ENCODE results near the gene TMED7.

Gene TMED7

DNA sequence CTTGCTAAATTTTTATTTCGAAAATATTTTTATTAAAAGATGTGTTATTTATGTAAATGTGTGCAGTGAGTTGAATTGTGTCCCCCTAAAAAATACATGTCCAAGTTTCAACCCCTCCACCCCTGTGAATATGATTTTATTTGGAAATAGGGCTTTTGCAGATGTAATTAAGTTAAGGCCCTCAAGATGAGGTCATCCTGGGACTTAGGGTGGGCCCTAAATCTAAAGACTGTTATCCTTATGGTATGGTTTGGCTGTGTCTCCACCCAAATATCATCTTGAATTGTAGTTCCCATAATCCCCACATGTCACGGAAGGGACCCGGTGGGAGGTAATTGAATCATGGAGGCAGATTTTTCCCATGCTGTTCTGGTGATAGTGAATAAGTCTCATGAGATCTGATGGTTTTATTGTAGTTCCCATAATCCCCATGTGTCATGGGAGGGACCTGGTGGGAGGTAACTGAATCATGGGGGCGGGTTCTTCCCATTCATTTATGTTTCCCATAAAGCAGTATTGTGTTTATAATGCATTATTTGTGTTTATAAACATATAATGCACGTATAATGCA is 1.5 kb upstream of the TMED7 start:
- no peak for DNase-seq (ENCODE audit: low spot score)

DNA sequence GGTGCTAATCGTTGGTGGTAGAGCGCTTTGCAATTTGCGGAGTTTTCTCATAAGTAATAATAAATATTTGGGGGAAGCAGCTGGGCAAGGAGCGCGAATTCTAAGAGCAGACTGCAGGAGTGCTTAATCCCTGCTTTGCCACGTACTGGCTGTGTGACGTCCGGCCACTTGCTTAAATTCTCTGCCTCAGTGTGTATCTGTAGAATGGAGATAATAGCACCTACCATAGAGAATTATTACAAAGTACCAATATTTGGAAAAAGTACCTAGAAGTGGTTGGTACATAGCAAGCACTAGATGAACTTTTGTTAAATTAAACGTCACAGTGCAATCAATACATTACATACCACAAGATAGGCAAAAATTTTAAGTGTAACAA is 598 bp upstream of the TMED7 start:
- no peak for DNase-seq (ENCODE audit: low spot score)

DNA sequence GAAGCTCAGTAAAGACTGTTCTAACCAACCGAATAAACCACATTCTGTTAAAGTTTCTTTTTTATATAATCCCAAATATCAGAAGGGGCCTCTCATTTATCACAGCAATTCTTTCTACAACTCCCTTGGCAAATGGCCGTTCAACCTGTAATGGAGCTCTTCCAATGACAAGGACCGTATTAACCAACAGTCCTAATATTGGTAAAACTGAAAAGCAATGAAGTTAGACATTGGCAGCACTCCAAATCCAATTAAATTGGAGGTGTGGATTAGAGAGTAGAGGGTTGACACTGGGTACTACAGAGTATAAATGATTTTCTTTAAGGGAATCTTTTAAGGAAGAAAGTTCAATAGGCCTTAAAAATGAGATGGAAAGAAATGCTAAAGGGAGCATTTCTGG is 842 bp downstream of the TMED7 start:
- no peak for DNase-seq (ENCODE audit: low spot score)

DNA sequence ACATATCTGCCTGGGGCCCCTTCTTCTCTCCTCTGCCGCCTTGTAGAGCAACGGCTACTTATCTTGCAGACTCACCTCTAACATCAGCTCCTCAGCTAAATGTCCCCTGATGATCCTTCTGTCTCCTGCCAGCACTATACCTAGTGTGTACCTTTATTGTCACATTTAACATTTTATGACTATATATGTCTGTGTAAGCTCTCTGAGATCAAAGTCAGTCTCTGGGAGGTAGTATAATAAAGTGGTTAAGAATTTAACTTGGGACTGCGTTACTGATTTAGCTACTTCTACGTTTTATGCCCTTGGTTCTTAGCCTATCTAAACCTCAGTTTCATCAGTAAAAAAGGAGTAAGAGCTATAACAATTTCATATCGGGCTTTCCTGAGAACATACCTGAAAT is 2.2 kb downstream of the TMED7 start:
- no peak for DNase-seq (ENCODE audit: low spot score)

DNA sequence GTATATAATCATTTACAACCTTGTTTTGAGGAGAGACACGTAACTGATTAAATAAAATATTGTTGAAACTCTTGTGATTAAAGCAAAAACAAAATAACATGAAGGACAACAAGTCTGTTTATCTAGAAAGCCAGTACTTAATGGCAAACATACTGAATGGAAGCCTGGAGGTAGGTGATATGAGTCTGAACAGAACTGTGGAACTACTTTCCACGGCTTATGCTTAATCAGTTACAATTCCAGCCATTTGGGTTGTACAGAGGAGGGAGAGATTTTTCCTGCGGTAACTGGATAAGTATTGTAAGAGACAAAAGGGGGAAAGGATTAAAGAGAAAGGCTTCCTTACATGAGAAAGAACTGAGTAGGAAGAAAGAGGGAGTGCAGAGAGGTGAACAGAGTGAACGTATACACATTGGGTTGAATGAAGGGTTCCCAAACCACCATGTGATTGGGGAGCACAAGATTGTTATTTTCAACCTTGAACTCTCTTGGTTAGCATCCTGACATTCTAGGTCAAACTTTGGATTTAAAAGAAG is 4.4 kb downstream of the TMED7 start:
- DNase-seq (ENCODE audit: low spot score) = no peak

DNA sequence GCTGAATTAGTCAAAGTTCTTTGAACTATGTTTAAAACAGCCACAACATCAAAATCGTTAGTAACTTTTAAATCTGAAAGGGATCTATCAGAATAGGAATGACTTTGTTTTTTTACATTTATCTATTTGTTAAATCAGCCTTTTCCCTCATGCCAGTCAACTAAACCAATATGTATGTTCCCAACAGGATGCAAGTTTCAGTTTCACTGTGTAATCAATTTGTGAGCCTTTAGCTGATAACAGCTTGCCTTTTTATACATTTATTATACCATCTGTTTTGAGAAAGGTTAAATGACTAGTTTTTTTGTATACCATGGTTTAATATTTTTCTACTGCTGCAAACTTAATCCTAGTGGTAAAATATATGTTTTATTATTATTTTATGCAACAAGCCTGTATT is 8.9 kb downstream of the TMED7 start:
- no peak for DNase-seq (ENCODE audit: low spot score)

- no peak for DNase-seq (ENCODE audit: low spot score)
Observed at GRCh38 chr5:115616472-115616871, 9.4 kb downstream of the TMED7 start.

DNA sequence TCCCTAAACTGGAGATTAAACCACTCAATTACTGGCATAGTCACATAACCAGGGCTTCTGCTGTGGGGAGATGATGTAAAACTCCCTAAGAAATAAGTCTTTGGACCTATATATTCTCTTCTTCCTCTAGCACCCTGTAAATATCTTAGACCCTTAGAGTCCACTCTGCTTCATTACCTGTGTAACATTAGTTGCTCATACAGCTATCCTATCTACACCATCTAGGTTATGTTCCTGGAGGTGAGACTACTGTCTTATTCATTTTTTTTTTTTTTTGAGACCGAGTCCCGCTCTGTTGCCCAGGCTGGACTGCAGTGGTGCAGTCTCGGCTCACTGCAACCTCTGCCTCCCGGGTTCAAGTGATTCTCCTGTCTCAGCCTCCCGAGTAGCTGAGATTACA is 14.0 kb downstream of the TMED7 start:
- DNase-seq (ENCODE audit: low spot score) = no peak

DNA sequence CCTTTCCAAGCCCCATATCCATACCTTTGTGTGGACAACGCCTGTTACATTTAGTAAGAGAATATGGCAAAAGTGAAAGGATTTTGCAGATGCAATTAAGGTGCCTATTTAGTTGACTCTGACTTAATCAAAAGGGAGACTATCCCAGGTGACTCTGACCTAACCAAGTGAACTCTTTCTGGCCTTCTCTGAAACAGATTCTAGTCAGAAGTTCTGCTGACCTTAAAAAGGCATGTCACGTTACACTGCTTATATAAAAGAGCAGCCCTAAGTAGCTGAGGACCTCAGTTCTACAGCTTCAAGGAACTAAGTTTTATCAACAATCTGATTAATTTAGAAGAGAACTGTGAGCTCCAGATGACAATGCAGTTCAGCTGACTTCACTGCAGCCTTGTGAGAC is 17.9 kb downstream of the TMED7 start:
- DNase-seq (ENCODE audit: low spot score) = no peak

- no peak for DNase-seq (ENCODE audit: low spot score)
Observed at GRCh38 chr5:115605436-115605835, 20.4 kb downstream of the TMED7 start.

DNA sequence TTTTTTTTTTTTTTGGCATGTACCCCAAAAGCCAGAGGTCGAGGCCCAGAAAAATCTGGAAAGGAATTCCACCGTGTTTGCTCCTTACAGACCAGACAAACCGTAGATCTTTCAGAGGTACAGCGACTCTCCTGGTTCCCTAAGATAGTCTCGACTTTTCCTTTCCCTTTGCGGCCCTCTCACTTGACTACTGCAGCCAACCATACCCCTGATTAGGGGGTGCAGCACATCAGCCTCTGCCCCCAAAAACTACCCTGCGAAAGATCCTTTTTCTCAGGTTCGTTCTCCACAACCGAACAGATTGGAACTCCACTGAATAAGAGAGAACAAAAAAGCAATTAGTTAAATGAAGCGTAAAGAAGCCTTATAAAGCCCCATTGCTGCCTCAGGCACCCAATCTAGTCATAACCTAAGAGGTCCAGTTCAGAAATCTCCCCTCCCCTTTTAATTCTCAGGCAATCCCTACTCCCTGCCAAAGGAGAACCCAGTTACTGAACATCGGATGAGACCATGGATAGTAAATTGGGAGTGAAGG is 23.2 kb downstream of the TMED7 start:
- DNase-seq (ENCODE audit: low spot score) = no peak

DNA sequence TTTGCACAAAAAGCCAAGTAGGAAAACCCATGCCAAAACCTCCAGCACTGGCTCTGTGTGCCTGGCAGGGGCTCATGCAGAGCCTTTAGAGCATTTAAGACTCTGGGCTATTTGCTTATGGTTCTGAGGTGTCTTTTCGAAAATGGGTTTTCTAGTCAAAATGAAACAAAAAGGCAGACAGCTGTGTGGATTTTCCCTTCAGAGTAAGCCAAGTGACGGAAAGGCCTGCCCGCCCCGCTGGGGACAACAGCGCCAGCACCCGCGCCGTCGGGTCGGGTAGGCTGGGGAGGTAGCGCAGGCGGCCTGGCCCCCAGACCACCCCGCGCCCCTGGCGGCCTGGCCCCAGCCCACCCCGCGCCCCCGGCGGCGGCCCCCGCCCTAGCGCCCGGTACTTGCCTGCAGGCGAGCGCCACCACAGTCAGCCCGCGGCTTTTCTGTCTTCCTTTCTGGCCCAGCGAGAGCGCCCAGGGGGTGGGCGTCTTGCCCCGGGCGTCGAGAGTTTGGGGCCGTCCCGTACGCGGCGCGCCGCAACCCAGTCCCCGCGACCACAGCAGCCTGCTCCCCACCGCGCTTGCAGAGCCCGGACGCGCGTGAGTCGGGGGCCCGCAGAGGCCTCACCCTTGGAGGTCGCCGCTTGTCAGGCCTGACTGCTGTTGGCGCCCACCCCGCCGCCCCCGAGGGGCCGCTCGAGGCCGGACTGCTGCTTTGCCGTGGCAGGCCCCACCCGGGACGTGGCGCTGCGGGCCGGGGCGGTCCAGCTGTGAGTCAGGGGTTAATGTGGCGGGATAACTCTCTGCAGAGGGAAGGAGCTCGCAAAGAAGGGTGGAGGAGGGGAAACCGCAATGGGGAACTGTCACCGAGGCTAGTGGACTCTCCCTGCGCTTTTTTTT is 23.9 kb downstream of the TMED7 start, which contains the start of gene TICAM2:
TICAM2 (minus strand) TSS at position 779 of the 890 bp plus-strand sequence. CDS start 21,223 bp downstream, outside the sequence.
- peak; percentile 37 for DNase-seq (ENCODE audit: low spot score)

GRCh38 chr5:115600766-115601165 is 25.1 kb downstream of the TMED7 start:
- no peak for DNase-seq (ENCODE audit: low spot score)

DNA sequence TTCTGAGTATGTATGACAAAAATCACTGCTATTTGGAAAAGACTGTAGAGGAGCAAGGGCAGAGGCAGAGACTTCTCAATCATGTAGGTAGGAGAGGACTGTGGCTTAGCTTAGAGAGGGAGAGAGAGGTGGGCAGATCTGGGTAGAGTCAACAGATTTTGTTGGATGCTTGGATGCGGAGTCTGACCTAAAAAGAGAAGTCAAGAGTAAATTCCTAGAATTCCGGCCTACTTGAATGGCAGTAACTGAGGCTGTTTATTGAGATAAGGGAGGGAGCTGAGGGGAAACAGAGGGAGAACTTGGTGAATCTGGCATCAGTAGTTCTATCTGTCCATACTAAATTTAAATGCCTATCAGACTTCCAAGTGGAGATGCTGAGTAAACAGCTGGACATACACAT is 25.9 kb downstream of the TMED7 start:
- DNase-seq (ENCODE audit: low spot score) = no peak

DNA sequence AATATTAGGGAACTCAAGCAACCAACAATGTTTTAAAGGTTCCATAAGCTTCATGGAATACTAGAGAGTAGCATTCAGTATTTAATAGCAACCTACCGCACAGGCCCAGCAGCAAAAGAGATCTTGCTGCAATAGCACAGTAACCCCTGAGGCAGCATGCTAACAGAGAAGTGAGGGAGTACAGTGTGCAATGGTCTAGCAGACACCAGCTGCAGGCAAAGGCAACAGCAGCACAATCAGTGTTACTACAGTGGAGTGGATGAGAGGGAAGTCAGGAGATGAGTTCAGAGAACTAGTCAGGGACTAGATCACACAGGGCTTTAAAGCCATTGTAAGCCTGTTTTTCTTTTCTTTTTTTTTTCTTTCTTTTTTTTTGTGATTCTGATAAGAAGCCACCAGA is 26.3 kb downstream of the TMED7 start:
- DNase-seq (ENCODE audit: low spot score) = no peak

- no peak for DNase-seq (ENCODE audit: low spot score)
Observed at GRCh38 chr5:115594128-115595047, 31.4 kb downstream of the TMED7 start.

DNA sequence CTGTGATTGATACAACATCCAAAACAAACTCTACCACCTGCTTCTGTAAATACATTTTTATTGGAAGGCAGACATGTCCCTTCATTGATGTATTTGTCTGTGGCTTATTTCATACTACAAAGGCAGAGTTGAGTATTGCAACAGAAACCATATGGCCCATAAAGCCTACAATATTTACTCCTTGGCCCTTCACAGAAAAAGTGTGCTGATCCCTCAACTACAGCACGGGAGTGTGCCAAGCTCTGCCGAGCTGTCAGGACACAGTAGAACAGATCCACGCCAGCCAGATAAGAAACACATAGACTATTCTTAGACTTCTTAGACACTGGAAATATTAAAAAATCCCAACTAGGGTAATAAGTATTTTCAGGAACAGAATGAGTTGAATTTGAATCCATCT is 36.8 kb downstream of the TMED7 start:
- DNase-seq (ENCODE audit: low spot score) = no peak

- no peak for DNase-seq (ENCODE audit: low spot score)
Observed at GRCh38 chr5:115588640-115589039, 37.2 kb downstream of the TMED7 start.

DNA sequence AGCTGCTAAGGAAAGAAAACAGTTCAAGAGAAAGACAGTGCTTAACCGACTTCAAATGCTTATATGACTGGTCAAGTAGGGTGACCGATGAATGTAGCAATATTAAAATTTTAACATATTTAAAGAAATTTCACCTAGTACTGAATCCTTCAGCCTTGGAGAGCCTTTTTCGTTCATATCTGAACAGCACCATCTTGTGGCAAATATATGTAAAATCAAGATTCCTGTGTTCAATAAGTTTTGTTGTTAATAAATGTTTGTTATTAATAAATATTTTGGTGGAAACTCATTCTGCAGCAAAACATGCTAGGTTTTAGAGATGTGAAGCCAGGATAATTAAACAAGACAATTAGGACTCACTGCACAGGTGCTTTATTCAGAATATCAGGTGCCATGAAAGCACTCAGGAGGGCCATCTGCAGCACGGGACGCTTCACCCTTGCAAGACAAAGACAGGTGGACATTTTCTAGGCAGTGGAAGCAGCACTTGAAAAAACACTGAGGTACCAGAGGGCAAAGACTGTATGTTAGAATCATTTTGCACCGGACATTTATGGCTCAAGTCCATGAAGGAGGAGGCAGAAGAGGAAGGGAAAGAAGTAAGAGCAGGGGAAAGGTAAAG is 39.2 kb downstream of the TMED7 start:
- DNase-seq (ENCODE audit: low spot score) = no peak

GRCh38 chr5:115585265-115585664 is 40.6 kb downstream of the TMED7 start:
- no peak for DNase-seq (ENCODE audit: low spot score)

GRCh38 chr5:115584501-115584900 is 41.3 kb downstream of the TMED7 start:
- DNase-seq (ENCODE audit: low spot score) = no peak

GRCh38 chr5:115583474-115583873 is 42.4 kb downstream of the TMED7 start:
- DNase-seq (ENCODE audit: low spot score) = no peak

All from D341Med (cell line).